GM19328 (cell line): Measurements from ENCODE around the gene KIF11.

Experiments used
- ATAC-seq: cut with Tn5 transposase; IDR thresholded peaks from one replicate; pipeline ENCODE4 v1.9.1; 2021; ENCODE audit warnings: mild to moderate bottlenecking, moderate library complexity; ENCODE audit not compliant: unreplicated experiment

The KIF11 gene

DNA sequence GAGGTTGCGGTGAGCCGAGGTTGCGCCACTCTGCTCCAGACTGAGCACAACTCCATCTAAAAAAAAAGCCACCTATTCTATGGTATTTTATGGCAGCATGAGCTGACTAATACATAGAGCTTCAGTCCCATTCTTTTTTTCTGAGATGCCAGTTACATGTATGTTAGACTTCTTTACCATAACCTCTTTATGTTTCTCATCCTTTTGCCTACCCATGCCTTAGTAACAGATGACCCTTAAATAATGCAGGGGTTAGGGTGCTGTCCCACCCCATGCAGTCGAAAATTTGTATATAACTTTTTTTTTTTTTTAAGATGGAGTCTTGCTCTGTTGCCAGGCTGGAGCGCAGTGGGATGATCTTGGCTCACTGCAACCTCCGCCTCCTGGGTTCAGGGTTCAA lies 74.1 kb downstream of the KIF11 start:
- no peak for ATAC-seq

DNA sequence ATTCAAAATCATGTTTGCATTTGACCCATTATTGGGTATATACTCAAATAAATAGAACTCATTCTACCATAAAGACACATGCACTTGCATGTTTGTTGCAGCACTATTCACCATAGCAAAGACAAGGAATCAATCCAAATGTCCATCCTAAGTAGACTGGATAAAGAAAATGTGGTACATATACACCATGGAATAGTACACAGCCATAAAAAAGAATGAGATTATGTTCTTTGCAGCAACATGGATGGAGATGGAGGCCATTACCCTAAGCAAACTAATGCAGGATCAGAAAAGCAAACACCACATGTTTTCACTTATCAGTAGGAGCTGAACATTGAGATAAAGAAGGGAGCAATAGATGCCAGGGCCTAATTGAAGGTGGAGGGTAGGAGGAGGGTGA lies 84.8 kb downstream of the KIF11 start:
- no peak for ATAC-seq

DNA sequence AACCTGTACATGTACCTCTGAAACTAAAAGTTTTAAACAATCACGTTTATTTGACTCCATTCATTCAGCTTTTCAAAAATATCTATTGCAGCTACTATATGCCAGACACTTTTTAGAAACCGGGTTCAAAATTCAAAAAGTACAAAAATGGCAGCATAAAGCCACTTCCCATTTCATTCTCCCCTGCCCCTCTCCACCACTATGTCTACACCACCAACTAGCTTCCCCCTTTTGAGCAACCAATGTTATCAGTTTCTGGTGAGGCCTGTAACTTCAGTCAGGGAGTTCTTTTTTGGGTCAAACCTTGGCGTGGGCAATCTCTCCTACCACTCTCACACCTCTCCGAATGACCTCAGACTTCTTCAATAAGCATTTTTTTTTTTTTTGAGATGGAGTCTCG lies 85.3 kb downstream of the KIF11 start:
- ATAC-seq = no peak

DNA sequence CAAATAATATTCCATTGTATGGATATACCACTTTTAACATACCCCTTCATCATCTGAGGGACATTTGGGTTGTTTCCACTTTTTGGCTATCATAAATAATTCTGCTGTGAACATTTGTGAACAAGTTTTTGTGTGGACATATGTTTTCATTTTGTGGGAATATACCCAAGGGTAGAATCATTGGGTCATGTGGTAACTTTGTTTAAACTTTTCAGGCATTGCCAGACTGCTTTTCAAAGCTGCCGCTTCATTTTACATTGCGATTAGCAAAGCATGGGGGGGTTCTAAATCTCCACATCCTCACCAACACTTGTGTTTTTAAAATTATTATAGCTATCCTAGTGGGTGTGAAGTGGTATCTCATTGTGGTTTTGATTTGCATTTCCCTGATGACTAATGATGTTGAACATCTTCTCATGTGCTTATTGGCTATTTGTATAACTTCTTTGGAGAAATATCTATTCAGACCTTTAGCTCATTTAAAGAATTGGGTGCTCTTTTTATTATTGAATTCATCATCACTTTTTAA lies 88.4 kb downstream of the KIF11 start:
- ATAC-seq = no peak

DNA sequence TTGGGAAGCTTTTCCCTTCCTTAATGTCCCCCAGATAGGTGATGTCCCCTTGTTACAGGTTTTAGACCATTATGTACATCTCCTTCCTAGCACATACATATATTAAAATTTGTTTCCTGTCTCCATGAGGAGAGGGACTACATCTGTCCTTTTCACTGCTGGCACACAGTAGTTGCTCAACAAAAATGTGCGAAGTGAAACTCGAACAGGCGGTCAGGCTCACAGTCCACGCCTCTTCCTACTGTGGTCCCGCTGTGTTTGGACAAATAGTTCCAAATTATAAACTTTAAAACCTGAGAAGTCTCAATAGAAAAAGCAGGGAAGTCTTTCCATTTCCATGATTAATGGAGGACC lies 95.6 kb downstream of the KIF11 start:
- no peak for ATAC-seq

DNA sequence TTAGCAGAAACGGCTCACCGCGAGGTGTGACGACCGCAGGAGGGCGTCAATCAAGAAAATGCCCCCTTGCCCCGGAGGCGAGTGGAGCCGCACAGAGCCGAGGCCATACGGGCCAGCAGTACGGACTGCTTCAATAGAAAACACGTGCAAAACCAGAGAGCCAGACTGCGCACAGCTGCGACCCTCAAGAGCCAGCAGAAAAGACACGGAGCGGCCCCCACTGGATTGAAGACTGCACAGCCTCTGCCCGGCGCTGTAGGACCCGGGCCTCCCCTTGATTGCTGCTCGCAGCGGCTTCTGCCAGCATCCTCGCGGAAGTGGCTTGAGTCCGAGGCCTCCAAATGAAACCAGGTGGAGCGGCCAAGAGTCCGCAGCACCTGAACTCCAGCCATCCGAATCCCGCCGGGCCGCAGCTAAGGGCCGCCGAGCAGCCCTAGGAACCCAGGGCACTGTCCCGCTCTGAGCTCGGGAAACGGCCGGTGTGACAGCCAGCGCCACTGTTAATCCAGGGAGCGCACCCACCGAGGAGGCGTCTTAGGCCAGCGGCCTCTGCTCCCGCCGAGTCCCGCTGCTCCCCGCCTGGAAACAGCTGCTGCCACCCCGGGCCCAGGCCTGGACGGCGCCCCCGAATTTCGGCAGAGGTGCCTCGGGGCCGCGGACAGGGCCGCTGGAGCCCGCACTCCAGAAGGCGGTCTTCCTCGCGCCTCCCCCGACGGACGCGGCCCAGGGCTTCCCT lies 96.2 kb downstream of the KIF11 start:
- ATAC-seq = no peak

DNA sequence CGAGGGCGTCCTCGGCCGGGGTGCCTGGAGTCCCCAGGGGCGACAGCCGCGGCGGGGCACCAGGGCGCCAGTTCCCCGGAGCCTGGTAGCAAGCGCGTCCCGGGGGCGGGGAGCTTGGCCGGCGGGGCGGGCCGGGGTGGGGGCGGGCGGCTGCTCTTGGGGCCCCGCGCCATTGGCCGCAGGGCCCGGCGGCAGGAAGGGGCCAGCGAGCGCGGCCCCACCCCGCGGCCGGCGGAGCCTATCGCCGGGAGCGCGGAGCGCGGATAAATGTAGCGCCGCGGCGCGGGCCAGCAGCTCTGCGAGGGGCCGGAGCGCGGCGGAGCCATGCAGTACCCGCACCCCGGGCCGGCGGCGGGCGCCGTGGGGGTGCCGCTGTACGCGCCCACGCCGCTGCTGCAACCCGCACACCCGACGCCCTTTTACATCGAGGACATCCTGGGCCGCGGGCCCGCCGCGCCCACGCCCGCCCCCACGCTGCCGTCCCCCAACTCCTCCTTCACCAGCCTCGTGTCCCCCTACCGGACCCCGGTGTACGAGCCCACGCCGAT lies 96.8 kb downstream of the KIF11 start, which contains the start of gene HHEX:
Gene HHEX, plus strand, starts transcription at position 293 of the 548 bp plus-strand sequence. Its CDS starts 32 bp downstream, at position 325.
- no peak for ATAC-seq

DNA sequence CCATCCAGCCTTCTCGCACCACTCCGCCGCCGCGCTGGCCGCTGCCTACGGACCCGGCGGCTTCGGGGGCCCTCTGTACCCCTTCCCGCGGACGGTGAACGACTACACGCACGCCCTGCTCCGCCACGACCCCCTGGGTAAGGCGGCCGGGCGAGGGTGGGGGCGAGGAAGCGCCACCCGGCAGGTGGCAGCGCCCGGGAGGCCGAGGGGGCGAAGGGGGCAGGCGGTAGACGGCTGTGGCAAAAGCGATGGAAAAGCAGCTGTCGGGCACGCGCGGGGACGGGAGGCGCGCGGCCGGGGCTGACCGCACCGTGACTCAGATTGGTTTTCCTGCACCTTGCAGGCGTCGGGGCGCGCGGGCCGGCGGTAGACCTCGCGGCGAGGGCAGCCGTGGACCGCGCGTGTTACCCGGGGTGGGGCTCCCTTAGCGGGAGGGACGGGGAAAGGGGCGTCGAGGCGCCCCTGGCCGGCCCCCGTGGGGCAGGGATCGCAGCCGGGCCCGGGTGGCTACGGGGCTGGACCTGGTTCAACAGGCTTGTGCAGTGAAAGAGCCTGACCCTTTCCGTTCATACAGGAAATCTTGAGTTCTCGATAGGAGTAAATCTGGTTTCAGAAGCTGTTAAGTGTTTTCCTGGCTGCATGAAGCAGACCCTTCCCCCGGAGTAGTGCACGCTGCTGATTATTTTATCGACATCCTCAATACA lies 97.4 kb downstream of the KIF11 start:
- no peak for ATAC-seq

DNA sequence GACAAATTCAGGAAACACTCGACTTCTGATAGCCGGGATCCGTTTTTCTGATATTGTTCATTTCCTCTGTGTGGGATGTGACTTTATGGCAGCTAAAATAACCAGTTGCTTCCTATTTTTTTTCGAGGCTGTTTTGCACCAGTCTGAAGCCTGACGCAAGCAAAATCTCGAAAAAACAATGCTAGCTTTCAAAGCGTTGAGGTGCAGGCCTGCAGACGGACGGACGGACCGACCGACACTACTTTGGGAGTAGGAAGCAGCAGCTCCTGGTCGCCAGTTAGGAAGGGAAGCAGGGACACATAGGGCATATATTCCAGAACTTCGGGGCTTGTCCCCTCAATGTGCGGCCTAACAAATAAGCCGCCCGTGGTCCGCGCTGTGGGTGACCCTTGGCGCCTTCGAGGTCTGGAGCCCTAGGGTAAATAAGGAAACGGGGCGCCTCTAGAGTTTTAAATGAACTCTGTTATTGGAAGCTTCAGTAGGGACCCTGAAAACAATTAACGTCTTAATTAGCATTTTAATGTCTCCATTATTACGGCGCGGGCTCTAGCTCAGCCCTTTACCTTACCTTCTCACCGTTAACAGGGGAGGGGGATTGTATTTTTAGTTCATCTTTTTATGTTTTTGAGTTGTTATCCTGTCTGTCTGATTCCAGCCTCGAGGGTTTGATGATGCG lies 98.1 kb downstream of the KIF11 start:
- ATAC-seq = no peak

DNA sequence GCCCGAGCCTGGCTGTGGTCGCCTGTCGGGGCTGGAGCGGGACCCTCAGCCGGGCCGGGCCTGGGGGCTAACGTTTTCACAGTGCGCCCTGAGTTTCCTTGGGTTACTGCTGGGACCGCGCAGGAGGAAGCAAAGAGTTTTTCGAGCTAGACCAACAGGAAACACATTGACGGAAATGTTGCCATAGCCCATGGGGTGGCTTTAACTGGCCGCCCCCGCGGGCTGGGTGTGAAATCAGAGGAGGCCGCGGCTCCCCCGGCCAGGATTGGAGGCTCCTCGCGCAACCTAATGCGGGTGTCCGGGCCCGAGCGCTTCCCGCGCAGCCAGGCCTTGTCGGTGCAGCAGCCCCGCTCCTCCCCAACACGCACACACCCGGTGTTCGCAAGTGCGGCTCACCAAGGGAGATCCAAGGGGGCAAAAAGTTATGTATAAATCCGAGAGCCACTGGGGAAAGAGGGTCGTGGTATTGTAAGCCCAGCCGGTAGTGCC lies 98.7 kb downstream of the KIF11 start:
- ATAC-seq = no peak

DNA sequence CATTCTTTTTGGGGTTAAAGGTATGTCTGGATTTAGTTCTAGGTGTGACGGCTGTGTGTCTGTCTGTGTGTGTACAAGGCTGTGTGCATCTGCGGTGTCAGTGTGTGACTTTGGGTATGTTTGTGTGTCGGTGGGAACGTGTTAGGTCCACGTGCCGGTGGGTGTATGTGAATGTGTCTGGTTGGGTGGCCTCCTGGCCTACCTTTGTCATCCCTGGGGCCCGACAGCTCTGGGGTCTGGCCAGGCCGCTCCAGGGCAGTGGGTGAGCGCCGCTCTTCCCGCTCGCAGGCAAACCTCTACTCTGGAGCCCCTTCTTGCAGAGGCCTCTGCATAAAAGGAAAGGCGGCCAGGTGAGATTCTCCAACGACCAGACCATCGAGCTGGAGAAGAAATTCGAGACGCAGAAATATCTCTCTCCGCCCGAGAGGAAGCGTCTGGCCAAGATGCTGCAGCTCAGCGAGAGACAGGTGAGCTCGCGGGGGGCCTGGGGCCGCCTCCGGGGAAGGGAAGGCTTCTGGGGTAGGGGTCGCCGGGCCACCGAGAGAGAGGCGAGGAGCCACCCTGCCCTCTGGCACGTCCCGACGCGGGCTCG lies 99.2 kb downstream of the KIF11 start:
- no peak for ATAC-seq

DNA sequence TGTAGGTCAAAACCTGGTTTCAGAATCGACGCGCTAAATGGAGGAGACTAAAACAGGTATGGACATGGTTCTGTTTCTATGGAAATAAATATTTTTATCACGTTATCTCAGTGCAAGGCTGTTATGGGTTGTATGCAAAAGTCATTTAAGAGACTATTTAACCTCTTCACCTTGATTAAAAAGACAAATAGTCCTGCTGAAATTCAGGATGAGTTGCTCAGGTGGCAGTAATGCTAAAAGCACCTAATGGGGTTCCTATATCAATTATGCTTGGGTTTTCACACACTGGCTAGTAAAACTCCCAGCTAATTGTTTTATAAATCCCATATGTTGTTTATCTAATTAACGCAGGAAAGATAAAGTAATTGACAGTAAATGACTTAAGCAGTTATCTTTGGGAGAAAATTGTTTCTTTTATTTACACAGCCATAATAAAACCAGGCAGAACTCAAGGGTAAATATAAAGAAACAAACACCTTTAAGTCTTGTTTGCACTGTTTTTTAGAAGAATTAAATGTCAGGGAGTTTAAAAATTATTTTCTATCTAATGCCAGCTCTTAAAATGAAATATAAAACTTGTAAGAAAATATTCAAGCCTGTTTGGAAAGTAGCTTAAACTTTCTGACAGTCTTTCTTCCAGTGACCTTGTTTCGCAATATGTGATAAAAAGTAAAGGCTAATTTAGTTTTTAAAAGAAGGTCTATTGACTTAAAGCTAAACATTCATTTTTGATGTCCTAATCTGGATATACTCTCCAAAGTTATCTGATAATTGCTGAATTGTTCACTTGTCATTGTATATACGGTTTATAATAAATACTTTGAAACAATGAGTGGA lies 100.0 kb downstream of the KIF11 start:
- no peak for ATAC-seq

DNA sequence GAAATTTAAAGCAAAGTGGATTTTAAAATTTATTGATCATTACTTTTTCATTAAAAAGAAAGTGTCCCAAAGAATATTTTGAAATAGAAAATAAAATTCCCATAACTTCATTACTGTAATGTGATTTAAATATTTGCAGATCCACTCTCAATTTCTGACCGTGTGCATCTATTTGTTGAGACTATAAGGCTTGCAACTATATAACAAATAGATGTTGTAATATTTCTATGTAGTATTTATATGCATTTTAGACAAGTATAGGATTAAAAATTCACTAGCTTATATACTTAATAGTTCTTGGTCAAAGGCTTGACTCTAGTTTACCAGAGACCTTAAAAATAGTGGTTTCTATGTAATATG lies 100.6 kb downstream of the KIF11 start:
- no peak for ATAC-seq

DNA sequence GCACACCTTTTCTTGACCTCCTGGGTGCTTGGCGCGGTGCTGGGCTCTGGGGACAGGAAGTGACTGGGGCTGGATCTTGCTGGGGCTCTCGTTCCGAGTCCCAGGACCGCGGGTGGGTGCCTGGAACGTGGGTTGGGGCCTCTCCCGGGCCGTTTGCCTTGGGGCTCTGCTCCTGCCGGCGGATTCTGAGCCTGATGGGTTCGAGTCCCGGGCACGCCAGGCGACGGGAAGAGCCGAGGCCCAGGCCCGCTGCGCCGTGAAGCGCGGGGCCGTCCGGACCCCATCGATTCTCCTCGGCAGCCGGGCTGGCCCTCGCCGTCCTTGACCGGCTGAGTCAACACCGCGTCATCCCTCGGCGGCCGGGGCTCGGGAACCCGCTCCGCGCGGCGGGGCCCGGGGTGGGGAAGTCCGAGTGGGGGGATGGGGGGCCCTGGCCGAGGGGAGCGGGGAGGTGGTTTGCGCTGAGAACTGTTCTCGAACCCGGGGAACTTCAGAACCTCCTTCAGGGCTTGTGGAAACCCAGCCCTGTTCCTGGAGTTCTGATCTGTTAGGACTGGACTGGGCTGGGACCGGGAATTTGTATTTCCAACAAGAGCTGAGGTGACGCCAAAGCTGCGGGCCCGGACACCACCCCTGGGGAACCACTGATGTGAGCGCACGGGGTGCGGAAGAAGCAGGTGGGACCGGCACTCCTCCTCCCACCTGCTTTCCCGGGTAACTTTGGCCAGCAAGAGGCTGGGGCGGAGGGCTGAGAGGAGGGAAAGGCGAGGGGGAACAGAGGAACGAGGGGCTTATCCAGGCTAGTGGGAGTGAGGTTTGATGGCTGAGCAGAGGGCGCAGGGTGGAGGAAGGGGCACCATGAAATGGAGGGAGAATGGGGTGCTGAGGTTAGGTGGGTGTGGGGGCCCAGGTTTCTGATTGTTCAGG lies 103.0 kb downstream of the KIF11 start:
- no peak for ATAC-seq

DNA sequence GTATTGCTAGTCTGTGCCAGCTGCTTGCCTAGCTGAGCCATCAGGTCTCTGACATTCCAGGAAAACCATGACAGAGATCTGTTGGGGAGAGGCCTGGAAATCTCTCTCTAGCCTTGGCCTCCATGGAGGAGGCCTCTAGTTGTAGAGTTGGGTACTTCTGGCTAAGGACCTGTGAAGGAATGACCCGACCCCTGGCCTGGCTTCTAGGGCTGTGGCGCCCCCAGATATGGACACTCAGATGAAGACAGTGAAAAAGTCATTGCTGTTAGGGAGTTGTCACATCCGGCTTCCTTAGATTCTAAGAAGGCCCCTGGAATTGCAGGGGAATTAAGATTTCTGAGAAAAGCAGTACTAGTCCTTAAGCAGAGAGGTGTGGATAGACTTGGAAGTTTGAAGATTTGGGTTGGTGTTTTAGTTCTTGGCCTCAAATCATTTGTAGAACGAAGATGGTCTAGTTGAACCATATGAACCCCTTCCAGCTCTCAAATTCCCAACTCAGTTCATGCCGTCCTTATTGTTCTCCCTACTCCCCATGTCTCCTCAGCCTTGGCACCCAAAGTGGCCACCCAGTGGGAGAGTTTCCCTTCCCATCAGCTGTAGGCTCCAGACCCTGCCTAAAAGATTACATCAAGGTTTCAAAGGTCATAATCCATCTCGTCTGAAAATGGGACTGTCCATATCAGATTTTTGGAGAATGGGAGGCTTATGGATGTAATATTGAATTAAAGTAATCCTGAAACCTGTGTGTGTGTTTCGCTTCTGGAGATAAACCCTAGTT lies 103.9 kb downstream of the KIF11 start:
- no peak for ATAC-seq

DNA sequence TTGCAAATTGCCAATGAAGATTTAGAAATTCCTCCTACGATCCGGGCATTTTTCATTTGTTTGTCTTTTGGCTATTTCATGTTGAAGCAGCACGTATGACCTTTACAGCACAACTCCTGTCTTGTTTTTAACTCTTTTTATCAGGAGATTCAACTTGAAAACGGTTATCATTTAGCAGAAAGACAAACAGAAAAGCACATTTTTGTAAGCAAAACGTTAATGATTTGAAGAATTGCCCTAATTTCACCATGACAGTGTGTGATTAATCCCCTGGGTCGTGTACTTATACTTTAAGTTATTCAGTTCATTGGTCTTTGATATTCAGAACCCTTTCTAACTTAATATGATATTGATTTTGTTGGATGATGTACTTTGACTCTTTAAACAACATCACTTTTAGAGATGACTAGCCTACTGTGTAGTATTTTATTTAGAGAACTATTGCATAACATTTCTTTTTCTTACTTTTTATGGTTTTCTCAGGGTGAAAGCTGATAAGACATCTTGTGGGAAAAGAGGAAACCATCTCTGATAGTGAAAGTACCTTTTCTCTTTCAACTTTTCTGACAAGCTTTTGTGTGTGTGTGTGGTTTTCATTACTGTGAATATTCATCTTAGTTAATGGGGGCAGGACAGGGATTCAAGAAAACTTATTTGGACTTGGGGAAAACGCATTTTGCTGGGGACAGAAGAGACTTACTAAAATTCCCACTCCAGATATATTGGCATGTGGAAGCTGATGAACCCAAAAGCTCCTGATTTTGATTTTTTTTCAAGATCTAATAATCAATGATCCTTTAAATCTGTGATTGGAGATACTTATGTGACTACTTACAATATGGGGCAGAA lies 105.0 kb downstream of the KIF11 start:
- ATAC-seq = no peak

DNA sequence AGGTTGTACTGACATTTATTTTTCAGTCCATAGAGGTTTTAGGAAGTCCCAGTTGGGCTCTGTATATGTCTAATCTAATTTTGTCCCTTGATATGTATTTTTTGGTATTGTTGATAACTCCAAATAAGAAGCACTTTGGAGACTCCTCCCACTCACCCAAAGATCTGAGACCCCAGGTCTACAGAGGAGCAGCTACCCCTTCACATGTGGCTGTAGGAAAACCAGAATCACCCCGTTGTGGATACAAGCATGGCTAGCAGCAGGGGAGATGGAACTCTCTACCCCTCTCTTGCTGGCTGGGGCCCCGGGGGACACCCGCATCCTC lies 106.2 kb downstream of the KIF11 start:
- ATAC-seq = no peak
